Glomerular endothelial cell (primary cell): Measurements from ENCODE around the gene CAPN2. TPM values are rescaled to one million over a fixed set of nuclear protein-coding genes. Genes with fewer than 3 reads are reported as not detected.
"Not testable (repeated sequence)": the region's sequence is repeated elsewhere in the genome, so short reads cannot be mapped to it uniquely, and the experiment has no call there.

ENCODE experiments used
- DNase-seq: peaks from one replicate; pipeline ENCODE4 v3.0.0-alpha.2; 2011; ENCODE audit warnings: low read depth, low spot score; ENCODE audit errors: extremely low read depth
- total RNA-seq: library from RNA; depleted of rRNA; stranded (reverse); fragments of >200 nt; gene quantifications from 2 replicates; pipeline ENCODE4 v1.2.3, GENCODE V29; 2015

Gene CAPN2
- total RNA-seq, 1 donor from 2014 or later = 277 TPM

GRCh38 chr1:223716302-223716862 lies 4.0 kb downstream of the CAPN2 start:
- no peak for DNase-seq

- DNase-seq = no peak
Observed at GRCh38 chr1:223717123-223717522, 4.8 kb downstream of the CAPN2 start.

GRCh38 chr1:223717695-223718363 lies 5.5 kb downstream of the CAPN2 start:
- DNase-seq = no peak

- DNase-seq = no peak
Observed at GRCh38 chr1:223718850-223719249, 6.5 kb downstream of the CAPN2 start.

GRCh38 chr1:223720971-223721591 lies 8.7 kb downstream of the CAPN2 start:
- DNase-seq = no peak

- no peak for DNase-seq
Observed at GRCh38 chr1:223721658-223722607, 9.6 kb downstream of the CAPN2 start.

- no peak for DNase-seq
Observed at GRCh38 chr1:223723351-223723904, 11.1 kb downstream of the CAPN2 start.

- DNase-seq = no peak
Observed at GRCh38 chr1:223724376-223724775, 12.0 kb downstream of the CAPN2 start.

GRCh38 chr1:223725578-223725977 lies 13.2 kb downstream of the CAPN2 start:
- DNase-seq = no peak

- DNase-seq = no peak
Observed at GRCh38 chr1:223726380-223727001, 14.2 kb downstream of the CAPN2 start.

GRCh38 chr1:223727541-223727940 lies 15.2 kb downstream of the CAPN2 start:
- DNase-seq = no peak

- DNase-seq = no peak
Observed at GRCh38 chr1:223729906-223730305, 17.6 kb downstream of the CAPN2 start.

GRCh38 chr1:223730479-223731132 lies 18.3 kb downstream of the CAPN2 start:
- DNase-seq = no peak

- no peak for DNase-seq
Observed at GRCh38 chr1:223731133-223731770, 18.9 kb downstream of the CAPN2 start.

- no peak for DNase-seq
Observed at GRCh38 chr1:223732993-223733798, 20.9 kb downstream of the CAPN2 start.

- no peak for DNase-seq
Observed at GRCh38 chr1:223733898-223734852, 21.8 kb downstream of the CAPN2 start.

GRCh38 chr1:223736638-223737037 lies 24.3 kb downstream of the CAPN2 start:
- not testable (repeated sequence) for DNase-seq
